Right lobe of liver (tissue), 6 donors: ENCODE measurements around the gene FAM117B. TPM values are rescaled to one million over a fixed set of nuclear protein-coding genes. Genes with fewer than 3 reads are reported as not detected.
A peak's percentile ranks its signal among the peaks of the same experiment; 100 is the strongest.

Experiments used
- ATAC-seq, 4 donors: fragments of 200-7000 bp; cut with Tn5 transposase; one replicate each; pipeline ENCODE4 v1.9.1; 2020; ENCODE audit warnings: mild to moderate bottlenecking in 4 of 4, moderate library complexity in 4 of 4
- DNase-seq, 3 donors: peaks; one replicate each; pipeline ENCODE4 v3.0.0-alpha.2; 2020
- H3K27ac ChIP-seq, 3 donors: fragments of 200-600 bp; one replicate each; pipeline ENCODE4 v1.8.0; 2022
- H3K27me3 ChIP-seq, 2 donors: fragments of 200-600 bp; one replicate each; pipeline ENCODE4 v1.8.0; 2022
- H3K36me3 ChIP-seq, 4 donors: fragments of 200-600 bp; sonication (generic) in 1 of 4; one replicate each; pipeline versions ENCODE4 v1.5.1 to v1.8.0; 2017 to 2022; ENCODE audit warnings: control low read depth in 1 of 4
- H3K4me1 ChIP-seq, 4 donors: fragments of 200-600 bp; sonication (generic) in 1 of 4; one replicate each; pipeline versions ENCODE4 v1.5.1 to v1.8.0; 2017 to 2022; ENCODE audit warnings: control low read depth in 1 of 4
- H3K4me3 ChIP-seq, 3 donors: fragments of 200-600 bp; one replicate each; pipeline ENCODE4 v1.8.0; 2022
- H3K9me3 ChIP-seq, 4 donors: fragments of 200-600 bp; sonication (generic) in 1 of 4; one replicate each; pipeline versions ENCODE4 v1.5.1 to v1.8.0; 2017 to 2022; ENCODE audit warnings: control low read depth in 1 of 4
- CTCF ChIP-seq, 4 donors: fragments of 200-600 bp in 3 of 4; fragments of 450-650 bp in 1 of 4; IDR thresholded peaks; one replicate each; pipeline versions ENCODE4 v1.5.1 to v1.8.0; 2016 to 2022; ENCODE audit warnings: antibody characterized with exemption in 4 of 4, mild to moderate bottlenecking in 2 of 4
- POLR2A ChIP-seq: fragments of 450-650 bp; IDR thresholded peaks from one replicate; pipeline ENCODE4 v1.6.1; 2017; ENCODE audit warnings: antibody characterized with exemption, mild to moderate bottlenecking
- WGBS: methylation state at CpG from one replicate; pipeline ENCODE4 v1.1.6; 2018; ENCODE audit warnings: low coverage, low lambda C conversion rate; ENCODE audit not compliant: insufficient coverage; ENCODE audit errors: missing lambda C conversion rate; 5-methylcytosine and 5-hydroxymethylcytosine counted together
- intact Hi-C, 2 donors: fragments of 100-400 bp; cut with DNase I; formaldehyde crosslinking; loops; one replicate each; pipeline versions ENCODE4 v1.11.2 to v1.14.1; 2022
- total RNA-seq, 6 experiments: library from RNA; depleted of rRNA in 2 of 6; stranded (reverse); fragments of >200 nt in 2 of 6; fragmentation: NEBNext Ultra II Directional in 3 of 6; extraction: Animal tissue kit (Norgen Biotek cat#: 25700) in 3 of 6; gene quantifications; one replicate each; pipeline versions ENCODE4 v1.1.0 to v1.2.4, GENCODE V29; 2016 to 2023
- donor health status: DM: no; HTN: yes; CAD: no.
- donor health status: DM: no; HTN: no; CAD: no.
- donor health status: DM: no; HTN: no; CAD: no.
- donor health status: DM: no; HTN: yes; CAD: no.
- donor health status: DM: no; HTN: yes; CAD: no.

The FAM117B gene
- total RNA-seq, 6 experiments from 2014 or later = 1.8 to 2.8 (median 2.3) TPM

- peak in 1 of 4 donors; percentile 43 for ATAC-seq
- 57% methylated on average over 3 of the region's 3 CpGs for WGBS
- H3K27ac ChIP-seq = no peak overlapping the region
- intact Hi-C loops = no loop called here
- DNase-seq = no peak
- H3K36me3 ChIP-seq = no peaks in the 10 kb centered on the region
- H3K4me3 ChIP-seq = no peak overlapping the region
- no peaks in the 10 kb centered on the region for H3K4me1 ChIP-seq
- TF ChIP-seq POLR2A = no peak
- no peak for TF ChIP-seq CTCF (IDR thresholded peaks at IDR 0.05)
- no peaks in the 10 kb centered on the region for H3K27me3 ChIP-seq
- H3K9me3 ChIP-seq = no peaks in the 10 kb centered on the region
Measured at GRCh38 chr2:202813387-202813786, 178.6 kb downstream of the FAM117B start.

DNA sequence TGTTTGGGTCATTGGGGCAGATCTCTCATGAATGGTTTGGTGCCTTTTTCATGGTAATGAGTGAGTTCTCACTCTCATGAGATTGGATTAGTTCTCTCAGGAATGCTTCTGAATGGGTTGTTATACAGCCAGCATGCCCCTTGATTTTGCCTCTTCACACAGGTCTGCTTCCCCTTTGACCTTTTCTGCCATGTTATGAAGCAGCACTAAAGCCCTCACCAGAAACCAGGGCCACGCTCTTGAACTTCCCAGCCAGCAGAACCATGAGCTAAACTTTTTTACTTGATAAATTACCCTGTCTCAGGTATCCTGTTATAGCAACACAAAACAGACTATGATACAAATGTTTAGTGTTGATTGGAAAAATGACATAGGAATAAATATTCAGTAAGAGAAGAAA is 179.5 kb downstream of the FAM117B start:
- H3K4me3 ChIP-seq = no peak overlapping the region
- intact Hi-C loops = no loop called here
- H3K4me1 ChIP-seq = no peaks in the 10 kb centered on the region
- TF ChIP-seq POLR2A (no peak), CTCF (IDR thresholded peaks at IDR 0.05) (no peak)
- no peak for ATAC-seq
- no peaks in the 10 kb centered on the region for H3K27me3 ChIP-seq
- no peaks in the 10 kb centered on the region for H3K9me3 ChIP-seq
- H3K36me3 ChIP-seq = no peaks in the 10 kb centered on the region
- H3K27ac ChIP-seq = no peak overlapping the region
- WGBS = 83% methylated on average over 1 of the region's 1 CpG
- DNase-seq = no peak

DNA sequence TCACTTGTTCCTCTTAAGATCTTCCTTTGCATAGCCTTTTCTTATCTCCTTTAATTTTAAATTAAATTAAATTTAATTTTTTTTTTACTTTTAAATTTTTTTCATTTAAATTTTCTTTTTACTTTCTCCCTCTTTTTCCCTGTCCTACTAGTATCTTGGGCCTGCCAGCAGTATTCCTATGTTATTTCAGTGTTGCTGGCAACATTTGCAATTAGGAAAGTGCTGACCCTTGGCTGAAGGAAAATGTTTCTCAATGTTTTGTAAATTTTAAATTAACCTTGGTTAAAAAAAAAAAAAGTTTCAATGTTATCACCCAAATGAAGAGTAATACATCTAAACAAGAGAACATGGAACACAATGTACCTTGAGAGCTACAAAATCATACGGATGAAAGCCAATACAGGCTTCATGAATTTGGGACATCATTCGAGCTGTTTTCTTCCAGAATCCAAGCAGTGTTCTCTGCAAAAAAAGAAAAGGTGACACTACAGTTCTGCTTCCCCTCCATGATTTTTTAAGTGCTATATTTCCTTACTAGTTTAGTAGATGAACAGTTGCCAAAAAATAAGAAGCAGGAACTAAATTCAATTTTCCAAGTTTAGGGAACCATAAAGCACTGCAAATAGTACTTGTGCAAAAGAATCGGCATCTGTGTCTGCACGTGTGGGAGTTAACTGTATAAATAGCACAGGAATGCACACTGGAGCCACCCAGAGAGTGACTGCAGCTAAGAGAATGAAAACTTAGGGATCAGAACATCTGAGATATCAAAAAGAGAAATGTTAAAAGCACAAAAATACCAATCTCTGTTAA is 181.0 kb downstream of the FAM117B start:
- no peak overlapping the region for H3K27ac ChIP-seq
- WGBS = 58% methylated on average over 4 of the region's 4 CpGs
- no peak for DNase-seq

DNA sequence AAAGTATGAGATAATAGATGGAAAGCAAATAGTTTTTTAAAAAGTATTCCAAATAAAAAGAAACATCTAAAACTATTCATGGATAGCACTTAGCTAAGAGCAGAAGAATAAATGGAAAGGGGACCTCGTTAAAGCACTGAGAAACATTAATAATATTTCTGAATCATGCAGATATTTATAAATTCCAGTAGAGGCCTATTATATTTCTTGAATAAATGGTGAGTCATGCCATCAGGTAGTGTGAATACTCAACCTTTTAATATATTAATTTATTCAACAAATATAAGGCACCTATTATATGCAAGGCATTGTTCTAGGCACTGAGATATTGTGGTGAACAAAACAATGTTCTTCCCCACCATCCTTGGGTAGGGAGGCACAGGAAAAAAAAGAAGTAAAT is 183.0 kb downstream of the FAM117B start:
- DNase-seq = no peak
- no peak for TF ChIP-seq POLR2A
- no peak for TF ChIP-seq CTCF (IDR thresholded peaks at IDR 0.05)
- Histone ChIP-seq H3K4me3 (no peak overlapping the region), H3K4me1 (no peaks in the 10 kb centered on the region), H3K36me3 (no peaks in the 10 kb centered on the region), H3K27me3 (no peaks in the 10 kb centered on the region), H3K9me3 (no peaks in the 10 kb centered on the region), H3K27ac (no peak overlapping the region)
- WGBS = 75% methylated on average over 1 of the region's 1 CpG
- intact Hi-C loops = no loop called here
- no peak for ATAC-seq

More for the DNA sequence above, 181.0 kb downstream of the FAM117B start:
- Histone ChIP-seq H3K27me3 (no peaks in the 10 kb centered on the region), H3K36me3 (no peaks in the 10 kb centered on the region), H3K9me3 (no peaks in the 10 kb centered on the region), H3K4me1 (no peaks in the 10 kb centered on the region), H3K4me3 (no peak overlapping the region)
- ATAC-seq = no peak
- intact Hi-C loops = no loop called here
- TF ChIP-seq POLR2A (no peak), CTCF (IDR thresholded peaks at IDR 0.05) (no peak)
